HG02885 (cell line): ENCODE data around the gene IRF2BP2.
"Not testable (repeated sequence)": the region's sequence is repeated elsewhere in the genome, so short reads cannot be mapped to it uniquely, and the experiment has no call there.

Experiments
- ATAC-seq: cut with Tn5 transposase; IDR thresholded peaks from one replicate; pipeline ENCODE4 v1.9.1; 2021; ENCODE audit warnings: mild to moderate bottlenecking; ENCODE audit not compliant: unreplicated experiment, poor library complexity

Gene IRF2BP2

DNA sequence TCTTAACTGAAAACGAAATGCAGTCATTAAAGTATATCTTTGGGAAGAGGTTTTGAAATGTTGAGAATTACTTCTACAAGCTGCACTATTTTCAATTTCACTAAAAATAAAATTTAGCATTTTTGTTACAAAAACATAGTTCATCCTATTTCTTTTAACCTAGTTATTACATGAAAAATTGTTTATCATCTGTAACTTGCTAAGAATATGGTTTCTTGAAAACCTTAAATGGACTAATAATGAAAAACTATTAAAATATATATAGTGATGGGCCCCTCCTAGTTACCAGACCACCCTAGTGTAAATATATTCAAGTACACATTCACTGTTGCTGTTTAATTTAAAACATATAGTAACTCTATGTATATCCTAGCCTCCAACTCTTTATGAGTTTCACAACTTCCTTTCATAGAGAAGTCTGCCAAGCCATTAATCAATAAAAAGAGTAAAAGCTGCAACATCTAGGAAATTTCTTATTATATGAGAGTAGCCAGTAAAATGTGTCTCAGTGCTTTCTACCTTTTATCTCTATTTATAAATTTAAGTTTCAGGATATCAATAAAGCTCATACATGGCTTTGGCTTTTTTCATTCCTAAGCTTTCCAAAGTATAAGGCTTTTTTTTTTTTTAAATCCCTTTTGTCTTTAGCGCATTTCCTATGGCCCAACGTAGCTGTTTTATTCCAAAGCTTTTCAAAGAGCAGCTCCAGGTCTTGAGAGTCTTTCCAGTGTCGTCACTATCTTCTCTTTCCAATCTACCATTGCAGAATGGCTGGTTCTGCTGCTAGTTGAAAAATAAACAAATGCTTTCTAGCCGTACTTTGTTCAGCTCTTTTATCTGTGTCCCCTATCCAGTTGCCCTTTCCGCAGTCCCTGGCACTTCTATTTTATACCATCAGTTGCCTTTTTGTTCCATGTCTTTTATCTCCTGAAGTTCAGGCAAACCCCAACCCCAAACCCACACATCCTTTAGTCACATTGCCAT, 6.5 kb downstream of the IRF2BP2 start:
- no peak for ATAC-seq

DNA sequence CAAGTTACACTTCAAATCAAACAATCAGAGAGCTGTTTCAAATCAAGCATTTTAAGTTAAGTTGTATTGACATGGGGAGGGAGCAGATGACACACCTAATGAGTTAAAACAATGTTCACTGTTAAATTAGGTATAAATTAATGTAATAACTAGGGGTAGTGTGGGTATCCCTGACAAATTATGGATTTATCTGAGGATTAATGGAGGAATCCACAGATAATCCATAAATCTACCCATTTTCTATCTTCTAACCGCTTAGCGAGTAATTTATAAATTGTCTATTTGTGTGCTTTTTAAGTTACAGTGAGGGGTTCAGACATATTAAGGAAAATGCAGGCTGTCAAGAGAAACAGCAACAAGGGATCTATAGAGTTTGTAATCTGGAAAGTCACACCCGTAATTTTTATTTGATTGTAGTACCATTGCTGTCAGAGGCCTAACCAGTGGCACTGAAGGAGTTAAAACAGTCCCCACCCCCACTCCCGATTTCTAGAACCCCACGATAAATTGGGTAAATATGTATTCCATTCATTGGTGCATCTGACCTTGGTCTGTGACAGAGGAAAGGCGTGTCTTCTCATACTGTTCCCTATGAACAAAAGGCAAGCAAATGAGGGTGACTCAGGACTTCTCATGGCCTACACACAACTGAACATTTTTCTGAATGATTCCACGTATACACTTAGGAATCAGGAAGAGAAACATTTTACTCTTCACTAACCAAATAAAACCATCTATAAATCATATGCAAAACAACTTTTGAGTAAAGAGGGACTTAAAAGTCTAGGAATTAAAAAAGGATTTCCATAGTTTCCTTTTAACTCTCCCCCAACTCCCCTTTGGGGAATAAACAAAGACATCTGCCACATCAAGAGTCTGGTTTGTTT, 7.4 kb downstream of the IRF2BP2 start:
- no peak for ATAC-seq

DNA sequence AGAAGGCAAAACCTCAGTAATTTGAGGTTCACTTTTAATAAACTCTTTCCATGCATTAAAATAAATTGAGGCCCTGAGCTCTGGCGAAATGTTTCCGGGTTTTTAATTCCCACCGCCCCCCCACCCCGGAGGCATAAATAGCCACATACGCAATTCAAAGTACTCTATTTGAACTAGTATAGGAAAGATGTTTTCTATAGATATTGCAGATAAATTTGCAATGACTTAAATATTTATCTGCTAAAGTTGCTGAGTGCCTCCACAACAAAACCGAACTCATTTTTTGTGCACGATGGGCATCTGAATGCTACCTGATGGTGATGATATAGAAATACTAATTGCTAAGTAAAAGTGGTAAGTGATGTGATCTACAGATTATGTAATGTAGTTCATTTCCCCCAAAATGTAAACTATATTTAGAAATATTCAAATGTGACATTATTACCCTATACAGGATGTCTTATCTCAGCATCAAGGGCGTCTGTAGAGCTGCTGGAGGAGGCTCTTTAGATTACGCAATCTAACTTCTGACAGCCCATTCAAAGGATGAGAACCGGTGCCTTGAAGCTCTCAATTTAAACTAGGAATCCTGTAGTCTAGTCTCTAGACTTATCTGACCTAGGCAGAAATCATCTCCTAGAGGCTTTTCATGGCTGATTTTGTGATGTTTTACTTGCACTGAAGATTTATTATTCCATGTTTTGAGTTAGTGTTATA, 8.5 kb downstream of the IRF2BP2 start:
- no peak for ATAC-seq

DNA sequence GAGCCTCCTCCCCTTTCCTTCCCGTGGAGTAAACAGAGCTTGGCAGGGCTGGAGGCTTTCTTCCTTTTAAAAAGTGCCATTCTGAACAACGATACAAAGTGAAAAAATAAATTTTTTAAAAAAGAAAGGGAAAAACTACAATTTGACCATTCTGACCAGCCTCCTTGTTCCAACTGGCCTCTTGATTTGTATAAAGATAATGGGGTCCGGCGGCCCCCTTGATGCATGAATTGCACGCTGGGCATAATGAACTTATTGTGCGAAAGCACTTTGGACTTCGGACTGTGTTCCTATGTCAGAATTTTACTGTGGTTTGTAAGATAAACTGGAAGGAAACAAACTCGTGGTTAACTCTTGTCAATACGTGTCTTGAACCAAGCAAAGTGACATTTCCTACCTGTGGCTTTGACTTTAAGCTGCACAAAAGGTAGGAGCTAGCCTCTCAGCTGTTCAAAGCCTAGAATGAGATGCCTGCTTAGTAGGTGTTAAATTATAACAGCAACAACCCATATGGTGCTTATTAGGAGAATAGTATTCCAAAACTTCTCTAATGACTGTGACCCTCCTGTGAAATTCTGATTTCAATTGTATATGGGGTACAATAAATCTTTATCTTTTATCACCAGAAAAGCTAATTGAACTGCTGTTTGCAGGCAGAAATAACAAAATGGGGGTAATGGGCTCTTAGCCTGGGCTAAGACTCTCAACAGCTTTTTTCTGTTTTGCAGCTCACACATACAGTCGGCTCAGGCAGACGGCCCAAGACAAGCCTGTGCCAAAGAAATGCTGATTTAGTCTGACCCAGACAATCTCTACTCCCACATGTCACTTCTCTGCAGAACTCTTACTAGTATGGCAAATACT, 9.3 kb downstream of the IRF2BP2 start:
- ATAC-seq, result no peak

DNA sequence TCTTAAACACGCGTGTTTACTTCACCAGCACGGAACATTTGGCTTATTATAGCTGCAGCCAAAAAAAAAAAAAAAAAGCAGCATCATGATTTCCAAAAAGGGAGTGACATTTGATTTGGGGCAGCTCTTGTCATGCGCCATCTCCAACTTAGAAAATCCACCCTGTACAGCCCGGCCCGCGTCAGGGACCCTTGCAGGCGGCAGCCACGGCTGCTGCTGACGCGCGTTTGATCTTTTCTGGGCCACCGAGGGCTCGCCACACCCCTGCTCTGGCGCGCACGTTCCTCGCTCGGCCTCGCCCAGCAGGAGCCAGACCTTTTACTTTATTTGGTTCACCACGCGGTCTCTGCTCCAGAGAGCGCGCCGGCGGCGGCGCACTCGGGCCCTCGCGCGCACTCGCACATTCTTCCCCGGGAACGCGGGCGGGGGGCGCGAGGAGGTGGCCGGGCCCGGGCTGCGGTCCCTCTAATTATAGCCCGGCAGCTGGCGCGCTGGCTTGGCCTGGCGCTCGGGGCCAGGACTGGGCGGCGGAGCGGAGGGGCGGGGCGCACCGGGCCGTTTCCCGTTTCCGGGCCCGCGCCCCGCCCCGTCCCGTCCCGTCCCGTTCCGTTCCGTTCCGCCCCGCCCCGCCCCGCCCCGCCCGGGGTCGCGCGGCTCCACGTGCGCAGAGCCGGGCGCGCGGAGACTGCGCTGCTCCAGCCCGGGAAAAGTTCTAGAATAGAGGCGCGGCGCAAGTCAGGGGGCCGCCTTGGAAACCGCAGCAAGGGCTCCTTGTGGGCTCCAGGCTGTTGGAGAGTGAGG, 10.2 kb downstream of the IRF2BP2 start:
- peak; percentile 81 for ATAC-seq

DNA sequence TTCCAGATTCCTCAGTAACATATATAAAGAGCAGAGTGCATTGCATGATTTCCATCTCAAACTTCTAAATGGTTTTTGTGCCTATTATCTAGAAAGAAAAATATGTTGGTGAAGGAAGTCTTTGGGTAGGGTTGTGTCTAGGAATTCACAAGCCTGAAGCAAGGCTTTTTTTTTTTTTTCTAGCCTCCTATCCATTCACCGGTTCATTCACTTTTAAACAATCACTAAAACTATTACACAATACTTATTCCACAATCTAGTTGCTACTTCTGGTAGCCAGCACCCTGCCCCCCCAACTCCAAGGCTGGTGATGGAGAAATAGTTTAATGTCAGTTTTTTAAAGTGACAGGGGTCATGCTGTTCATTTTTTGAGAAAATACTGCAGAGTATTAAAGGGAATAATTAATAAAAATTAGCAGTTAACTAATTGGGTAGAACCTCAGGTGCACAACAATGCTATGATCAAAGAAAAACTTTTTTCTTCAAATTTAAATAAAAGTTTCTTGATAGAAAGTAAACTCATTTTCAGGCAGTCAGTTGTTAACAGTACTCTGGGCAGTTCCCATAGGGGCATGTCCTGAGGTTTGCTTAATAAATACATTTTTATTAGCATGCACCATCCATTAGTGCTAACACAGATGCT, 10.9 kb downstream of the IRF2BP2 start:
- no peak for ATAC-seq

DNA sequence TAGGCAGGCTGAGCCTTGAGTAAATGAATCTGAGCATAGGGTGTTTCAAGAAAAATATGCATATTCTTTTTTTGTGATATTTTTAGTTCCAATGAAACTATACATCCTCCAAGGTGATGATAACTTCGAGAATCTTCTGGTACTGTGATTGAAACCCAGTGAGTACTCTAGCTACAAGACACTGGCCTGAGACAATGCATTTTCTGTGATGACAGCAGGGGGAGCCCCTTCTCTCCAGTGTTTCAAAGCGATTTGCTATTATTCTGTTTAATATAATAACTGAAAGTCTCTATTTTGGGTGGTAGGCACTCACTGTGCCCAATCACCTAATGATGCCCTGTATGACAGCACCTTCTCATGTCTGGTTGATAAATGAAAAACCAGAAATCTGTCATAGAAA, 12.1 kb downstream of the IRF2BP2 start:
- ATAC-seq, result no peak

DNA sequence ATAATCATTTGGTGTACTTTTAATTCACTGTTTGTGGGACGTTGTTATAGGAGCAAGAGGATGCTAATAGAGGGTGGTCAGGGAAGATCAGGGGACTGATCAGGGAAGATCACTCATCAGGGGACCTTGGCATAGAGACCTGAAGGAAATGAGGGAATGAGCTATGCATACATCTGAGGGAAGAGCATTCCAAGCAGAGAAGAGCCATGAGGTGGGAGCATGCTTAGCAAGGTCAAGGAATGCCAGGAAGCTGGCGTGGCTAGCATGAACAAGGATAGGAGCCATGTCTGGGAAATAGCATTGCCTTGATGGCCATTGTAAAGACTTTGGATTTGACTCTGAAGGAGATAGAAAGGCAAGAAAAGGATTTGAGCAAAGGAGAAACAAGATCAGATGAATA, 14.1 kb downstream of the IRF2BP2 start:
- ATAC-seq, result no peak

DNA sequence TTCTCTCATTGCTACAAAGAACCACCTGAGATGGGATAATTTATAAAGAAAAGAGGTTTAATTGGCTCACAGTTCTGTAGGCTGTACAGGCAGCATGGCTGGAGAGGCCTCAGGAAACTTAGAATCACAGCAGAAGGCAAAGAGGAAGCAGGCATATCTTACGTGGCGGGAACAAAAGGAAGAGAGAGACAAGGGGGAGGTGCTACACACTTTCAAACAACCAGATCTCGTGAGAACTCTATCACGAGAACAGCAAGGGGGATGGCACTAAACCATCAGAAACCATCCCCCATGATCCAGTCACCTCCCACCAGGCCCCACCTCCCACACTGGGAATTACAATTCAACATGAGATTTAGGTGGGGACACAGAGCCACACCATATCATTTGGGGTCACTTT, 15.4 kb downstream of the IRF2BP2 start:
- ATAC-seq, result not testable (repeated sequence)

DNA sequence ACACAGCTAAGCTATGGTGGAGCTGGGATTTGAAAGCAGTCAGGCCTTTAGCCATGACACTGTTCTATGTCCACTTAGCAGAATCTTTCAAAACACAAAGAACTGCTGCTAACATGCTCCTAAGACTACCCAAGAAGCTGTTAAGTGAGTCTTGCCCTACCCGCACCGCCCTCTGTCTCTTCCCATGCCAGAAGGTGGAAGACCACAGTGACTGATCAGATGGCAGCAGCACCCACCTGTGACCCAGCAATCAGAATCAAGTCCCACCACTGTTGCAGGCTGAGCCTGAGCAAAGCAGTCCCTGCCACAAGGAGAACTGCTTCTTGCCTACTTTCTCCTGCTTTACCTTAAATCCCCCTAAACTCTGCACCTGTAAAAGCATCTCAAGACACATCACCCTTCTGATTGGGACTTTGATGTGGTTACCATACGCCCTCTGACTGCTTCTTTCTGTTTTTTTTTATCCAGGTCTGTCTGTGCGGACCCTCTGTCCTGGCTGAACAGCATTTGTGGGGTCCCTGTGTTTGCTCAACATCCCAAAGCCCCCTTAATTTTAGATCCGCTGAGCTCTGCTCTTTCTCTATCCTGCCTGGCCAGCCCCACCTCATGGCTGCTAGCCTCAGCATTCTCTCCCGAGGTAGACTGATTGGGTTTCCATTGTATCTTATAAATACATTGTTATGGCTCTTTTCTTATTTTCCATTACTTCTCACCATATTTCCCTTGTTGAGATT, 16.0 kb downstream of the IRF2BP2 start:
- no peak for ATAC-seq

DNA sequence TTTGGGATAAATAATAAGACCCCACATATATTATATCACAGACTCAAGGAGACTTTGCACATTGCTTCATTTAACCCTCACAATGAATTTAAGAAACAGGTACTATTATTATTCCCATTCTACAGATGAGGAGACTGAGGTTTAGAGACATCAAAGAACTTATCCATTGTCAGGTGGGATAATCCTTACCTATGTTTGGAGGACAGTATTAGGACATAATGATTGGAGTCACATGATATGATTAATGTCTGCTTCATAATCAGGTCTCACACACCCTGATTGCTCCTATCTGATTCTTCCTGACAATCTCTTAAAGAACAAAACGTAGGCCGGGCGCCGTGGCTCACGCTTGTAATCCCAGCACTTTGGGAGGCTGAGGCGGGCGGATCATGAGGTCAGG, 16.9 kb downstream of the IRF2BP2 start:
- ATAC-seq, result no peak

DNA sequence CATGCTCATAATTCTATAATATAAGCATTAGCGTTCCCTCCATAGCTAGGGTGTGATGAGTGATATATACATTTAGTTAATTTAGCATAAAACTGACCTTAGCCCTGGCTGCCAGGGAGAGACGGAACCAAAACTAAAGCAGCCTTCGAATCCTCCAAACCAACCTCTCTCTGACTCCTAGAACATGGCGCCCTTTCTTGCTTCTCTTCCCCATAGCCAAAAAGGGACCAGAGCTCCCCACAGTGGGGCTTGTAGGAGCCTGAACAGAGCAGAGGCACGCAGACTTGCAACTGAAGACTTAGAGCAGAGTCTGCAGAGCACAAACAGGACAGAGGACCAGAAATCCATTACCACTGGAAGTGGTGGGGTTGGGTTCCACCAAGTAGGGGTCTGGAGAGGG, 17.7 kb downstream of the IRF2BP2 start:
- no peak for ATAC-seq

DNA sequence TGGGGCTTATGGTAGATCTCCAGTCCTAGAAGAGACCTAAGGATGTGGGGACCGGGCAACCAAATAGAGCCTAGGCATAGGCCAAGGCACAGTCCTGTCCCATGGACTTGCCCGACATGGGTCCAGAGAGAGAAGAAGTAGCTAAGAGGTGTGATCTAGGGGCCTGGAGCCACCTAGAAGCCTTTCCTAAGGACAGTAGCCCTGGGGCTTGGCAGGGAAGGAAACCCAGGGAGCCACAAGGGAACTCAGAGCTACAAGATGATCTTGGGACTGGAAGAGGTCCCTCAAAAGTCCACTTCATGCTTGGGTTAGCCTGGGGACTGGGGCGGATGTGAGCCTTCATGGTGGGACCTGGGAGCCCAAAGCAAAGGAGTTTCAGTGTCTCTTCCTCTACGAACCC, 18.8 kb downstream of the IRF2BP2 start:
- no peak for ATAC-seq

DNA sequence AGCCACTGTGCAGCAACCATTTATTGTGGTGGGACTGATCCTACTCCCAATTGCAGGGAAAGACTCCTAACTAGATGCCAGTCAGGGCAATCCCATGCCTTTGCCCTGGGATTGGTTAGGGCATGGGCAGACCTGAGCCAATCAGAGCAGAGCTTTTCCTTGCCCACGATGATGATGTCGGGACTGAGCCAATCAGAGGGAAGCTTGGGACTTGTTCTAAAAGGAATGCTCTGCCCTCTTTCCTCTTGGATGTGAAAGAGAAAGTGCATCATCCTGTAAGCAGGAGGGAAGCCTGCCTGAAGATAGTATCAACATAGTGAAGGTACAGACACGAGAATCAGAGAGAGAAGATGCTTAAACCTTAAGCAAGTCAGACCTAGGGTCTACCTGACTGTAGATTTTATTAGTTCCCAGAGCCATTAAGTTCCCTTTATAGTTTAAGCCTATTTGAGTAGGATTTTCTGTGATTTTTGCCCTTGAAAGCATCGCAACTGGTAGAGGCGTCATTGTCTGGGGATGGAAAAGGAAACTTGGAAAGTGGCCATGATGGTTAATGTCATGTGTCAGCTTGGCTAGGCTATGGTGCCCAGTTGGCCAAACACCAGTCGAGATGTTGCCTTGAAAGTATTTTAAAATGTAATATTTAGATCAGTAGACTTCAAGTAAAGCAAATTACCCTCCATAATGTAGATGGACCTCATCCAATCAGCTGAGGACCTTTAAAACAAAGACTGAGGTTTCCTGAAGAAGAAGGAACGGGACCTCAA, 19.9 kb downstream of the IRF2BP2 start:
- no peak for ATAC-seq

DNA sequence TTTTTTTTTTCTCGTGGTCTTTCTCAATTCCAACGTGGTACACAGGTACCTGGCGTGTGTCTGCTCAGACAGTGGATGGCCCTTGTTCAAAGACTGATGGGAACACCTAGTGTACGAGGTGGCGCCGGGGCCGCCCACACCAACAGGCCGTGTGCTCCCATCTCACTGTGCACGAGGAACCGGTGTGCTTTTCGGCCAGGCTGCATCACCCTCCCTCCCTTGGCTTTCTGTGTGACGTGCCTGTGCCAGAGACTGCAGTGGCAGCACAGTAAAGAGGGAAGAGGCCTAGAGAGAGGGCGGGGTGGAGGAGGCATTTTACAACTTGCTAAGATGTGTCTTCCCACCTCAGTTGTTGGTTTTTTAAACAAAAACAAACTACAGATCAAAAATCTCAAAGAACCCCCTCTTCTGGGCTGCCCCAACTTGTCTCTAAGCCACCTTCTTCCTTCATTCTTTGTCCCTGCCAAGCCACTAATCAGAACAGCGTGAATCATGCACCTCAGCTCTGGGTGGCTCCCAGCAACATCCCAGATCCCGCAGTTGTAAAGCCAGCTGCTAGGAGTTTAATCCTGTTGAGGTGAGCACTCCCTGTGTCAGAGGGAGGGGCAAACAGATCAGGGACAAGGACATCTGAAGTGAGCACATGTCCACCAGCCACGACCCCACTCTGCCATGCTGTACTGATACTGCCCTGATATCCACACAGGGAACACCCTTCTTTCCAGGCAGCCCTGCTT, 20.7 kb downstream of the IRF2BP2 start:
- ATAC-seq, result no peak

DNA sequence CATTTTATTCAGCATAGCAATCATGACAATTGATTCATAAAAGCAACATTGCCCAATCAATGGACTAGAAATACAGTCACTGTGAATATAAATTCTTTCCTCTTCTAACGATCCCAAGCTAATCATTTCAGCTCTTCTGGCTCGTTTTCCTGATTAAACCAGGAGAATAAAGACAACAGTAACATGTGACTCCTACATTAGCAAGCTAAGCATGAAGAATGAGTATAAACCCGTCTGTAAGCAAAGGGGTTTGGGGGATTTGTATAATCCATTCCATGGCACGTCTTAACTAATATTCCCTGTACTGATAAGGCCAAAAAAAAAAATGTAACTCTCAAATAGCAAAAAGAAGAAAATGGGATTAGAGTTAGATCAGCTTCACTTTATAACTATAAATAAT, 21.6 kb downstream of the IRF2BP2 start:
- no peak for ATAC-seq
